NT2/D1 (cell line): ENCODE data around the gene ZNF548.

ENCODE experiments used
- SUZ12 ChIP-seq: IDR thresholded peaks from 2 replicates; pipeline ENCODE4 v1.6.1; 2011; ENCODE audit not compliant: insufficient read length, insufficient read depth; ENCODE audit errors: extremely low read depth
- YY1 ChIP-seq: IDR thresholded peaks from 2 replicates; pipeline ENCODE4 v1.6.1; 2011; ENCODE audit not compliant: insufficient read length, insufficient read depth

GRCh38 chr19:57377498-57378146 lies 12.0 kb upstream of the ZNF548 start:
- TF ChIP-seq SUZ12: no peak
- no peak for TF ChIP-seq YY1
